ENCODE data around the gene ASNSD1.

The ASNSD1 gene

GRCh38 chr2:189628817-189629530 lies 32.3 kb upstream of the ASNSD1 start:
- H3K27me3 ChIP-seq (ENCODE audit: control insufficient read depth, insufficient read depth, low read length), result no peaks in the 10 kb centered on the region
- no peak overlapping the region for H3K27ac ChIP-seq (ENCODE audit: low read length)
- H3K4me3 ChIP-seq (ENCODE audit: low read length), result no peak overlapping the region
- H3K36me3 ChIP-seq (ENCODE audit: control insufficient read depth, insufficient read depth, low read length), result no peaks in the 10 kb centered on the region
- WGBS (ENCODE audit: insufficient coverage, insufficient read length), result no CpG with 5 or more reads among the region's 9 CpGs
- peaks cover 5% of the 10 kb centered on the region for H3K4me1 ChIP-seq (ENCODE audit: control insufficient read depth, insufficient read depth, low read length)
- H3K9me3 ChIP-seq (ENCODE audit: control insufficient read depth, insufficient read depth, low read length), result no peaks in the 10 kb centered on the region
- no peak for DNase-seq (ENCODE audit: low read depth, low spot score)

GRCh38 chr2:189629531-189630453 lies 31.5 kb upstream of the ASNSD1 start:
- no CpG with 5 or more reads among the region's 10 CpGs for WGBS (ENCODE audit: insufficient coverage, insufficient read length)
- Histone ChIP-seq H3K9me3 (ENCODE audit: control insufficient read depth, insufficient read depth, low read length) (no peaks in the 10 kb centered on the region), H3K4me3 (ENCODE audit: low read length) (no peak overlapping the region), H3K4me1 (ENCODE audit: control insufficient read depth, insufficient read depth, low read length) (peaks cover 3% of the 10 kb centered on the region), H3K36me3 (ENCODE audit: control insufficient read depth, insufficient read depth, low read length) (no peaks in the 10 kb centered on the region), H3K27me3 (ENCODE audit: control insufficient read depth, insufficient read depth, low read length) (no peaks in the 10 kb centered on the region), H3K27ac (ENCODE audit: low read length) (no peak overlapping the region)
- no peak for DNase-seq (ENCODE audit: low read depth, low spot score)

- no peak for DNase-seq (ENCODE audit: low read depth, low spot score)
- H3K4me3 ChIP-seq (ENCODE audit: low read length), result no peak overlapping the region
- H3K36me3 ChIP-seq (ENCODE audit: control insufficient read depth, insufficient read depth, low read length), result no peaks in the 10 kb centered on the region
- H3K27me3 ChIP-seq (ENCODE audit: control insufficient read depth, insufficient read depth, low read length), result no peaks in the 10 kb centered on the region
- WGBS (ENCODE audit: insufficient coverage, insufficient read length), result no CpG with 5 or more reads among the region's 4 CpGs
- H3K27ac ChIP-seq (ENCODE audit: low read length), result no peak overlapping the region
- no peaks in the 10 kb centered on the region for H3K9me3 ChIP-seq (ENCODE audit: control insufficient read depth, insufficient read depth, low read length)
- peaks cover 3% of the 10 kb centered on the region for H3K4me1 ChIP-seq (ENCODE audit: control insufficient read depth, insufficient read depth, low read length)
Observed at GRCh38 chr2:189631849-189632248, 29.4 kb upstream of the ASNSD1 start.

- H3K27ac ChIP-seq (ENCODE audit: low read length), result no peak overlapping the region
- no peaks in the 10 kb centered on the region for H3K9me3 ChIP-seq (ENCODE audit: control insufficient read depth, insufficient read depth, low read length)
- no peak overlapping the region for H3K4me3 ChIP-seq (ENCODE audit: low read length)
- peaks cover 3% of the 10 kb centered on the region for H3K4me1 ChIP-seq (ENCODE audit: control insufficient read depth, insufficient read depth, low read length)
- H3K36me3 ChIP-seq (ENCODE audit: control insufficient read depth, insufficient read depth, low read length), result no peaks in the 10 kb centered on the region
- H3K27me3 ChIP-seq (ENCODE audit: control insufficient read depth, insufficient read depth, low read length), result no peaks in the 10 kb centered on the region
- DNase-seq (ENCODE audit: low read depth, low spot score), result no peak
- no CpG with 5 or more reads among the region's 5 CpGs for WGBS (ENCODE audit: insufficient coverage, insufficient read length)
Observed at GRCh38 chr2:189633392-189633811, 27.9 kb upstream of the ASNSD1 start.

- H3K27ac ChIP-seq (ENCODE audit: low read length), result no peak overlapping the region
- no CpG with 5 or more reads among the region's 2 CpGs for WGBS (ENCODE audit: insufficient coverage, insufficient read length)
- H3K9me3 ChIP-seq (ENCODE audit: control insufficient read depth, insufficient read depth, low read length), result no peaks in the 10 kb centered on the region
- H3K4me1 ChIP-seq (ENCODE audit: control insufficient read depth, insufficient read depth, low read length), result peaks cover 3% of the 10 kb centered on the region
- no peak for DNase-seq (ENCODE audit: low read depth, low spot score)
- no peak overlapping the region for H3K4me3 ChIP-seq (ENCODE audit: low read length)
- no peaks in the 10 kb centered on the region for H3K36me3 ChIP-seq (ENCODE audit: control insufficient read depth, insufficient read depth, low read length)
- H3K27me3 ChIP-seq (ENCODE audit: control insufficient read depth, insufficient read depth, low read length), result no peaks in the 10 kb centered on the region
Observed at GRCh38 chr2:189635353-189635752, 25.9 kb upstream of the ASNSD1 start.

GRCh38 chr2:189638301-189639006 lies 22.8 kb upstream of the ASNSD1 start:
- Histone ChIP-seq H3K9me3 (ENCODE audit: control insufficient read depth, insufficient read depth, low read length) (no peaks in the 10 kb centered on the region), H3K4me3 (ENCODE audit: low read length) (no peak overlapping the region), H3K27ac (ENCODE audit: low read length) (no peak overlapping the region), H3K36me3 (ENCODE audit: control insufficient read depth, insufficient read depth, low read length) (no peaks in the 10 kb centered on the region), H3K4me1 (ENCODE audit: control insufficient read depth, insufficient read depth, low read length) (peaks cover 2% of the 10 kb centered on the region), H3K27me3 (ENCODE audit: control insufficient read depth, insufficient read depth, low read length) (no peaks in the 10 kb centered on the region)
- DNase-seq (ENCODE audit: low read depth, low spot score), result no peak
- no CpG with 5 or more reads among the region's 4 CpGs for WGBS (ENCODE audit: insufficient coverage, insufficient read length)

GRCh38 chr2:189639007-189639609 lies 22.2 kb upstream of the ASNSD1 start:
- no peaks in the 10 kb centered on the region for H3K9me3 ChIP-seq (ENCODE audit: control insufficient read depth, insufficient read depth, low read length)
- no peaks in the 10 kb centered on the region for H3K27me3 ChIP-seq (ENCODE audit: control insufficient read depth, insufficient read depth, low read length)
- no peak overlapping the region for H3K27ac ChIP-seq (ENCODE audit: low read length)
- no peaks in the 10 kb centered on the region for H3K4me1 ChIP-seq (ENCODE audit: control insufficient read depth, insufficient read depth, low read length)
- H3K36me3 ChIP-seq (ENCODE audit: control insufficient read depth, insufficient read depth, low read length), result no peaks in the 10 kb centered on the region
- no CpG with 5 or more reads among the region's 3 CpGs for WGBS (ENCODE audit: insufficient coverage, insufficient read length)
- H3K4me3 ChIP-seq (ENCODE audit: low read length), result no peak overlapping the region
- DNase-seq (ENCODE audit: low read depth, low spot score), result no peak

- H3K27ac ChIP-seq (ENCODE audit: low read length), result no peak overlapping the region
- no peak for DNase-seq (ENCODE audit: low read depth, low spot score)
- no peaks in the 10 kb centered on the region for H3K9me3 ChIP-seq (ENCODE audit: control insufficient read depth, insufficient read depth, low read length)
- no peaks in the 10 kb centered on the region for H3K27me3 ChIP-seq (ENCODE audit: control insufficient read depth, insufficient read depth, low read length)
- no peaks in the 10 kb centered on the region for H3K36me3 ChIP-seq (ENCODE audit: control insufficient read depth, insufficient read depth, low read length)
- H3K4me3 ChIP-seq (ENCODE audit: low read length), result no peak overlapping the region
- H3K4me1 ChIP-seq (ENCODE audit: control insufficient read depth, insufficient read depth, low read length), result no peaks in the 10 kb centered on the region
- WGBS (ENCODE audit: insufficient coverage, insufficient read length), result no CpG with 5 or more reads among the region's 1 CpG
Observed at GRCh38 chr2:189641002-189641401, 20.3 kb upstream of the ASNSD1 start.

- DNase-seq (ENCODE audit: low read depth, low spot score), result no peak
- H3K4me1 ChIP-seq (ENCODE audit: control insufficient read depth, insufficient read depth, low read length), result no peaks in the 10 kb centered on the region
- no peak overlapping the region for H3K4me3 ChIP-seq (ENCODE audit: low read length)
- H3K27me3 ChIP-seq (ENCODE audit: control insufficient read depth, insufficient read depth, low read length), result no peaks in the 10 kb centered on the region
- H3K9me3 ChIP-seq (ENCODE audit: control insufficient read depth, insufficient read depth, low read length), result no peaks in the 10 kb centered on the region
- WGBS (ENCODE audit: insufficient coverage, insufficient read length), result no CpG with 5 or more reads among the region's 2 CpGs
- no peak overlapping the region for H3K27ac ChIP-seq (ENCODE audit: low read length)
- H3K36me3 ChIP-seq (ENCODE audit: control insufficient read depth, insufficient read depth, low read length), result no peaks in the 10 kb centered on the region
Observed at GRCh38 chr2:189641590-189641989, 19.7 kb upstream of the ASNSD1 start.

GRCh38 chr2:189646521-189646920 lies 14.7 kb upstream of the ASNSD1 start:
- Histone ChIP-seq H3K4me1 (ENCODE audit: control insufficient read depth, insufficient read depth, low read length) (no peaks in the 10 kb centered on the region), H3K27me3 (ENCODE audit: control insufficient read depth, insufficient read depth, low read length) (no peaks in the 10 kb centered on the region), H3K27ac (ENCODE audit: low read length) (no peak overlapping the region), H3K9me3 (ENCODE audit: control insufficient read depth, insufficient read depth, low read length) (no peaks in the 10 kb centered on the region), H3K36me3 (ENCODE audit: control insufficient read depth, insufficient read depth, low read length) (no peaks in the 10 kb centered on the region), H3K4me3 (ENCODE audit: low read length) (no peak overlapping the region)
- DNase-seq (ENCODE audit: low read depth, low spot score), result no peak

Data from iPS DF 6.9 (cell line).